ENCODE measurements around the gene LRRC3.

DNA sequence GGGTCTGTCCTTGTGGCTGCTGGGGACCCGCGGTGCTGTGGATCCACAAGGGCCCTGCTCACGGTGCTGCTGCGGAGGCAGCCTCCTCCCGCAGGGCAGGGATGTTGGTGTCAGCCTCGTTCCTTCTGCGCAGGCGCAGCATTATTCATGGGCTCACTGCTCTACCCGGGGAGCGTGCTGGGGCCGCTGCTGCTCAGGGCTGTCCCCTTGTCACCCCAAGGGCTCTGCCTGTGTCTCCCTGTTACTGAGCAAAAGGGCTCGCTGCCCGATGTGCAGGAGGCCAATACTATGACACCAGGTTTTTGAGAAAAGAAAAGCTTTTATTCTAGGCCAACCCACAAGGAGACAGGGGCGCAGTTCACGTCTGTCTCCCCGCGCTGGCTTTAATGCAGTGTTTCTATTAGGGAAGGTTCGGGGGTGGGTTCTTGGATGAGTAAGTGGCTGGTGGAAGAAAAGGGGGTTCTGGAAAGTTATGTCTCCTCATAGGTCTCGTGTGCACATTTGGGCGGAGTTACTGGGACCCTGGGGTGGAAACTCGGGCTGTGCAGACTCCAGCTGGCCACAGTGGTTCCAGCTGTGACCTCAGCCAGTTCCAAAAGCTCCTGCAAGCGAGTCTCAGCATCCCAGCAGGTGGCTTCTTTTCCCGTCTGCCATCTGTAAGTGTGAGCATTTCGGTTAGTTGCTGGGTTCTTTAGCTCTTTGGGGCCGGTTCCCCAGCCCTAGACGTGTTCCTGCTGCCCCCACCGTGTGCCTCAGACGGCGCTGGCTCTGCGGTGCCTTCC is 40.8 kb upstream of the LRRC3 start:
- TF ChIP-seq CTCF (conservative IDR thresholded peaks at IDR 0.05; ENCODE audit: low read length) (no peak), EZH2phosphoT487 (IDR thresholded peaks at IDR 0.05; ENCODE audit: borderline replicate concordance, low read depth, low read length) (no peak)
